GM12891 (cell line): ENCODE data around the gene CHST10.

Source experiments
- PAX5 ChIP-seq: IDR thresholded peaks from 2 replicates; pipeline ENCODE4 v1.6.1; 2011; ENCODE audit warnings: low read length, moderate library complexity, mild to moderate bottlenecking; ENCODE audit not compliant: insufficient read depth, severe bottlenecking
- POLR2A ChIP-seq: IDR thresholded peaks from 2 replicates; pipeline ENCODE4 v1.6.1; 2011; ENCODE audit warnings: low read depth, low read length, control low read depth
- POLR2AphosphoS5 ChIP-seq: IDR thresholded peaks from 2 replicates; pipeline ENCODE4 v1.6.1; 2011; ENCODE audit warnings: low read depth, low read length, control low read depth
- POU2F2 ChIP-seq: IDR thresholded peaks from 2 replicates; pipeline ENCODE4 v1.6.1; 2011; ENCODE audit warnings: low read depth, mild to moderate bottlenecking, control low read depth, low read length, moderate library complexity
- SPI1 ChIP-seq: IDR thresholded peaks from 2 replicates; pipeline ENCODE4 v1.6.1; 2011; ENCODE audit warnings: low read depth, low read length, control low read depth
- TAF1 ChIP-seq: IDR thresholded peaks from 2 replicates; pipeline ENCODE4 v1.6.1; 2011; ENCODE audit warnings: low read depth, low read length, control low read depth

- TF ChIP-seq POLR2AphosphoS5 (no peak), POLR2A (no peak), TAF1 (no peak), PAX5 (no peak), POU2F2 (no peak), SPI1 (no peak)
These were observed 40.6 kb downstream of the CHST10 start for GRCh38 chr2:100376836-100377235.
